IgD-negative memory B cell (primary cell): ENCODE measurements around the gene ZNF714. TPM values are rescaled to one million over a fixed set of nuclear protein-coding genes. Genes with fewer than 3 reads are reported as not detected.

Source experiments
- H3K27ac Mint-ChIP-seq, 3 donors: one replicate each; pipeline ENCODE4 v1.8.0; 2020 to 2022; ENCODE audit warnings: mild to moderate bottlenecking in 3 of 3, mixed read lengths in 3 of 3, moderate library complexity in 1 of 3
- H3K27me3 Mint-ChIP-seq: one replicate; pipeline ENCODE4 v1.8.0; 2021; ENCODE audit warnings: mixed read lengths
- H3K36me3 Mint-ChIP-seq: one replicate; pipeline ENCODE4 v1.8.0; 2020; ENCODE audit warnings: mild to moderate bottlenecking, mixed read lengths
- H3K4me1 Mint-ChIP-seq, 3 donors: one replicate each; pipeline ENCODE4 v1.8.0; 2020 to 2022; ENCODE audit warnings: mixed read lengths in 3 of 3, mild to moderate bottlenecking in 1 of 3
- H3K4me3 Mint-ChIP-seq, 4 donors: one replicate each; pipeline ENCODE4 v1.8.0; 2020 to 2022; ENCODE audit warnings: mild to moderate bottlenecking in 4 of 4, mixed read lengths in 4 of 4, moderate library complexity in 3 of 4
- H3K9me3 Mint-ChIP-seq, 3 donors: one replicate each; pipeline ENCODE4 v1.8.0; 2020 to 2021; ENCODE audit warnings: mixed read lengths in 3 of 3, mild to moderate bottlenecking in 1 of 3
- polyA plus RNA-seq: library from polyadenylated mRNA; unstranded; fragments of 300-500 nt; fragmentation: Illumina TruSeq; gene quantifications from one replicate; pipeline ENCODE4 v1.2.3, GENCODE V29; 2021

Gene ZNF714
- 10.2 TPM for polyA plus RNA-seq

DNA sequence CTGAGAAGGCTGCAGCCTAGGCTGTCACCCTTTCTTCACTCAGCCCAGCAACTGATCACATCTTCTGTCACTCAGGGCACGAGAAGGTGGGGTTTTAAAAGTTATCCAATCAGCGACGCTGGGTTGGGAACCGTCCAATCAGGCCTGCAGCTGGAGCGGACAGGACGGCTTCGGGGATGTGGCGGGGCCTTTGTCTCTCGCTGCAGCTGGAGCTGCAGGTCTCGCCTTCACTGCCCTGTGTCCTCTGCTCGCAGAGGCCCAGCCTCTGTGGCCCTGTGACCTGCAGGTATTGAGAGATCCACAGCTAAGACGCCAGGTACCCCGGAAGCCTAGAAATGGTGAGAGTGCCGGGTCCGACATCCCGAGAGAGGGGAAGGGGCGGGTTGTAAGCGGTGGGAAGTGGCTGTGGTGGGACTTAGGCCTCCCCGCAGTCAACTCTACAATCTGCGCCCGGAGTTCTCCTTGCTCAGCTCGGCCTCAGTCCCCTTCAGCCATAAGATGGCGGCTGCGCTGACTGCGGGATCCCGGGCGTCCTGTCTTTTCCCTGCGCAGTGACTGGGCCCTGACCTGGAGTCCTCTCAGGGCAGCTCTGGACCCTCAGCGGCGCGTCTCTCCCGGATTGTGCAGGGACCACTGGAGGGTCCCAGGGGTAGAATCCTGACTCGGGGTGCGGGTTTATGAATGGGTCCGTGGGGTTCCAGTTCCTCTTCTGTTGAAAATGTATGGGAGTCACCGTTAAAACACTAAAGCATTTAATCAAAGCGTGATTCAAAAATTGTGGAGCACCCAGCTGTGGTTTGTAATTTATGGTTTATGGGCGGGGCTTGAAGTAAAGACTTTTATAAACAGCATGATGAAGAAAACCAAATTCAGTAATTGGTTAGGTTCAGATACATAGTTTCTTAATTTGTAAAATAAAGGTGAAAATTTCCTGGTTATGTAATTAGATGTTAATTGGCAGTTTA, at the start of gene ZNF714:
ZNF714 (plus strand) TSS at position 193 of the 965 bp plus-strand sequence. CDS start 16,066 bp downstream, outside the sequence.
- H3K9me3 Mint-ChIP-seq = peaks cover 0 to 2% (median 0%) of the 10 kb centered on the region in 3 donors
- H3K27me3 Mint-ChIP-seq = no peaks in the 10 kb centered on the region
- peak within 1 kb of the TSS; percentile 98 to 100 (median 99) for H3K4me3 Mint-ChIP-seq
- peaks cover 4% of the 10 kb centered on the region for H3K36me3 Mint-ChIP-seq
- H3K27ac Mint-ChIP-seq = peak within 1 kb of the TSS; percentile 94 to 95 (median 94)
- H3K4me1 Mint-ChIP-seq = peaks cover 0 to 13% (median 6%) of the 10 kb centered on the region in 3 donors

DNA sequence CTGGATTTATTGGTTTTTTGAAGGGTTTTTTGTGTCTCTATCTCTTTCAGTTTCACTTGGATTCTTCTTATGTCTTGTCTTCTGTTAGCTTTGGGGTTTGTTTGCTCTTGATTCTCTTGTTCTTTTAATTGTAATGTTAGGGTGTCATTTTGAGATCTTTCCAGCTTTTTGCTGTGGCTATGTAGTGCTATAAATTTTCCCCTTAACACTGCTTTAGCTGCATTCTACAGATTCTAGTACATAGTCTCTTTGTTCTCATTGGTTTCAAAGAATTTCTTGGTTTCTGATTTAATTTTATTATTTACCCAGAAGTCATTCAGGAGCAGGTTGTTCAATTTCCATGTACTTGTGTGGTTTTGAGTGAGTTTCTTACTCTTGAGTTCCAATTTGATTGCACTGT, 37.0 kb upstream of the ZNF714 start:
- Mint-ChIP-seq H3K27me3 (no peaks in the 10 kb centered on the region), H3K36me3 (peaks cover 48% of the 10 kb centered on the region), H3K4me1 (peaks cover 7 to 20% (median 15%) of the 10 kb centered on the region in 3 donors), H3K4me3 (peak overlapping the region in 1 of 4 donors; percentile 41), H3K27ac (no peak overlapping the region), H3K9me3 (peaks cover 6 to 45% (median 33%) of the 10 kb centered on the region in 3 donors)

DNA sequence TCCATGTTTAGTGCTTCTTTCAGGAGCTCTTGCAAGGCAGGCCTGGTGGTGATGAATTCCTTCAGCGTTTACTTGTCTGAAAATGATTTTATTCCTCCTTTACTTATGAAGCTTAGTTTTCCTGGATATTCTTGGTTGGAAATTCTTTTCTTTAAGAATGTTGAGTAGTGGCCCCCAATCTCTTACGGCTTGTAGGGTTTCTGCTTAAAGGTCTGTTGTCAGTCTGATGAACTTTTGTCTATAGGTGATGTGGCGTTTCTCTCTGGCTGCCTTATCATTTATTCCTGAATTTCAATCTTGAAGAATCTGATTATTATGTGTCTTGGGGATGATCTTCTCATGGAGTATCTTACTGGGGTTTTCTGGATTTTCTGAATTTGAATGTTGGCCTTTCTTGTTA, 35.5 kb upstream of the ZNF714 start:
- Mint-ChIP-seq H3K36me3 (peaks cover 49% of the 10 kb centered on the region), H3K4me1 (peaks cover 7 to 20% (median 15%) of the 10 kb centered on the region in 3 donors), H3K27ac (peak overlapping the region in 1 of 3 donors; percentile 53), H3K9me3 (peaks cover 6 to 45% (median 35%) of the 10 kb centered on the region in 3 donors), H3K27me3 (no peaks in the 10 kb centered on the region), H3K4me3 (peak overlapping the region in 1 of 4 donors; percentile 61)

DNA sequence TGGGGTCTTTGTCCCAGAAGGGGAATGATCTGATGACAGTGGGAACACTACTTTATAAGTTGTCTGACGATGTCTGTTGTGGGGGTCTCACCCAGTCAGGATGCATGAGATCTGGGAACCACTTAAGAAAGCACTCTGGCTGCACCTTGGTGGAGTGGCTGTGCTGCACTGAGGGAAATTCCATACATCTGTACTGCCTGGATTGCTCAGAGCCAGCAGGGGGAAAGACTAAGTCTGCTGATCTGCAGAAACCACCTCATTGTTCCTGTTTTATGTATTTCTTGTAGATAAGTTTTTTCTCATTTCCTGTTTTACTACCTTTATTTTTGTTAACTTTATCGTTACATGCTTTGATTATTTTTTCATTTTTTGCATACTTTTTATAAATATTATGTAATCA, 34.3 kb upstream of the ZNF714 start:
- Mint-ChIP-seq H3K9me3 (peaks cover 11 to 52% (median 40%) of the 10 kb centered on the region in 3 donors), H3K4me1 (peaks cover 7 to 24% (median 15%) of the 10 kb centered on the region in 3 donors), H3K36me3 (peaks cover 55% of the 10 kb centered on the region), H3K27ac (peak overlapping the region in 1 of 3 donors; percentile 53), H3K27me3 (no peaks in the 10 kb centered on the region), H3K4me3 (peak overlapping the region in 1 of 4 donors; percentile 82)

DNA sequence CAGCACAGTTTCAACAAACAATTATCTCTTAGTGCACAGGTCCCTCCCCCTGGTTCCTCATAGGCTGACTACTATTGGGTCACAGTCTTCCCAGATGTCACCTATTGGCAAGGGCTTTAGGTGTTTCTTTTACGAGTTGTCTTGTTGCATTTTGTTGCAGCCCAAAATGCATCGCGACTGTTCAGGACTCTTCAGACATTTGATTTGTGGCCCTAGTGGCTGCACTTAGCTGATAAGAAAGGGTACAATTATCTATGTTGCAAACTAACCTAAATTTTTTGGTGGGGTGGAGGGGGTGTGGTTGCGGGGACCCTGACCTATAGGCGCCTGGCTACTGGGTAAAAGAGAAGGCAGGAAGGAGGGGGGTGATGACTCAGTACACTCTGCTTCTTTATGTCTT, 29.1 kb upstream of the ZNF714 start:
- Mint-ChIP-seq H3K9me3 (peaks cover 15 to 24% (median 22%) of the 10 kb centered on the region in 3 donors), H3K36me3 (peaks cover 41% of the 10 kb centered on the region), H3K4me1 (peaks cover 0 to 4% (median 0%) of the 10 kb centered on the region in 3 donors), H3K27me3 (no peaks in the 10 kb centered on the region), H3K27ac (no peak overlapping the region), H3K4me3 (peak overlapping the region in 1 of 4 donors; percentile 9)

DNA sequence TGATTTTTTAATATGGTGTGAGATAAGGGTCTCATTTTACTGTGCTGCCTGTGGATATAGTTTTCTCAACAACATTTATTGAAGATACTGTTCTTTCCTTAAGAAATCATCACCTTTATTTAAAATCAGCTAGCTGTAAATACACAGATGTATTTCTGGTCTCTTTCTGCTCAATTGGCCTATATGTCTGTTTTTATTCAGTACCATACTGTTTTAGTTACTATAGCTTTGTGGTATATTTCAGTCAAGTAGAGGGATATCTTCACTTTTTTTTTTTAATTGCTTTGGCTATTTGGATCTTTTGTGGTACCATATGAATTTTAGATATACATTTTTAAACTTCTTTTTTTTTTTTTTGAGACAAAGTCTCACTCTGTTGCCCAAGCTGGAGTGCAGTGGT, 16.7 kb upstream of the ZNF714 start:
- Mint-ChIP-seq H3K4me1 (no peaks in the 10 kb centered on the region), H3K27ac (no peak overlapping the region), H3K36me3 (peaks cover 8% of the 10 kb centered on the region), H3K9me3 (peaks cover 0 to 6% (median 3%) of the 10 kb centered on the region in 3 donors), H3K27me3 (no peaks in the 10 kb centered on the region), H3K4me3 (no peak overlapping the region)

DNA sequence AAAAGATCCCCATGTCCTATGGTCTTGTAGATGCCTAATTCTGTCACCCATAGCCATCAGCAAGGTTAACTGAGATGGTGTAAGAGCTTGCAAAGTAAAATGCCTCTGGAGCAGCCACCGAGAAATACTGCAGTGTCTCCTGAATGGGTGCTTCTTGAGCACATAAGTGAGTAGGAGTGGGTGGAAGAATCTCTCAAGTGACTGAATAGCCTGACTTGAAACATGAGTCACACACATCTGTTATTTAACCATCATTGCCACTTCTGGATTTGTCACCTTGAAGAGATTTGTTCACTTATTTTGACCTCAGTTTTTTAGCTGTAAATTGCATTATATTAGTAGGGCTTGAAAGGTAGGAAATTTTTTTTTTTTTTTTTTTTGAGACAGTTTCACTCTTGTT, 2.3 kb downstream of the ZNF714 start:
- no peak overlapping the region for H3K27ac Mint-ChIP-seq
- H3K36me3 Mint-ChIP-seq = peaks cover 4% of the 10 kb centered on the region
- H3K4me1 Mint-ChIP-seq = peaks cover 0 to 13% (median 6%) of the 10 kb centered on the region in 3 donors
- H3K27me3 Mint-ChIP-seq = no peaks in the 10 kb centered on the region
- peak overlapping the region in 1 of 4 donors; percentile 35 for H3K4me3 Mint-ChIP-seq
- peaks cover 0 to 2% (median 0%) of the 10 kb centered on the region in 3 donors for H3K9me3 Mint-ChIP-seq

DNA sequence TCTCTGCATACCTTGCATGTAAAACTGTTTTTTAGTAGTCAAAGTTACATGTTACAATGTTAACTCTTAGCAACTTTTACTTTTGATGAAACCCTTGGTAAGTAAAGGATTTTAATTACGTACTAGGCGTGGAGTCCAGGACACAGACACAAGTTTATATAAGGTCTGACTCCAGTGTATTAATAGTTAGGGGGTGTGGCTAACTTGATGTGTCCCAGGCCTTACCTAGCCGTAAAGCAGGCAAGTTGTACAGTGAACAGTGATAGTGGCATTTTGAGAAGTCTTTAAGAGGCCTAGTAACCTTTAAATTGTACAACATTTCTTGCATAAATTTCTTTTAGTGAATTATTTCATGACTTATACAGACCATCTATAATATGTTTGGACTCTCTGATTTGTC, 5.9 kb downstream of the ZNF714 start:
- no peak overlapping the region for H3K4me3 Mint-ChIP-seq
- H3K4me1 Mint-ChIP-seq = peaks cover 0 to 5% (median 3%) of the 10 kb centered on the region in 3 donors
- H3K27me3 Mint-ChIP-seq = no peaks in the 10 kb centered on the region
- no peak overlapping the region for H3K27ac Mint-ChIP-seq
- peaks cover 3% of the 10 kb centered on the region for H3K36me3 Mint-ChIP-seq
- no peaks in the 10 kb centered on the region for H3K9me3 Mint-ChIP-seq

DNA sequence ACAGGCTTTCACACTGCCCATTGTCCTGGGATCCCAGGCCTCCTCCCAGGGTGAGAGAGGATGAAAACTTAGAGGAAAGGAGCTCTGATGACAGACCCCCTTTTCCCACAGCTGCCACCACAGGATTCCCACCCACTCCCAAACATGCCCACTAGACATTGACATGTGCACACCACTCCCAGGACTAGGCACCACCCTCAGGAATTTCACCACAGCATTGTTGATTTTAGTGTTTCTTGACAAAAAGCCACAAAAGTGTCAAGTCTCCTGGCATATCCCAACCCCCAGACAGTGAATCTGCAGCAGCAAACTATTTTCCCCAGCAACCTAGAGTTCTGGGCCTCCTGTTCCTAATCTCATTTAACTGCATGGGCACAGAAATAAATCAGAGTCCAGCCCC, 10.1 kb downstream of the ZNF714 start:
- Mint-ChIP-seq H3K27me3 (no peaks in the 10 kb centered on the region), H3K4me1 (peaks cover 1 to 6% (median 2%) of the 10 kb centered on the region in 3 donors), H3K9me3 (no peaks in the 10 kb centered on the region), H3K36me3 (peaks cover 3% of the 10 kb centered on the region), H3K4me3 (no peak overlapping the region), H3K27ac (no peak overlapping the region)

DNA sequence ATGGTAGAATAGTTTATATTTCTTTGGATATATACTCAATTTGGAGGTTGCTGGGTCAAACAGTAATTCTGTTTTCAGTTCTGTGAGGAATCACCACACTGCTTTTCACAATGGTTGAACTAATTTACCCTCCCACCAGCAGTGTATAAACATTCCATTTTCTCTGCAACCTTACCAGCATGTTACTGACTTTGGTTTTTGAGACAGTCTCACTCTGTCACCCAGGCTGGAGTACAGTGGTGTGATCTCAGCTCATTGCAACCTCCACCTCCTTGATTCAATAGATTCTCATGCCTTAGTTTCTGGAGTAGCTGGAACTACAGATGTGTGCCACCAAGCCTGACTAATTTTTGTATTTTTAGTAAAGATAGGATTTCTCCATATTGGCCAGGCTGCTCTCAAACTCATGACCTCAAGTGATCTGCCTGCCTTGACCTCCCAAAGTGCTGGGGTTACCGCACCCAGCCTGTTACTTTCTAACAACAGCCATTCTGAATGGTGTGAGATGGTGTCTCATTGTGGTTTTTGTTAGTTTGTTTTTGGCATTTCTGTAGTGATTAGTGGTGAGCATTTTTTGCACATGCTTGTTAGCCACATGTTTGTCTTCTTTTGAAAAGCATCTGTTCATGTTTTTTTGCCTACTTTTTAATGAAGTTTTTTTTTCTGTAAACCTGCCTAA, 12.5 kb downstream of the ZNF714 start:
- Mint-ChIP-seq H3K4me3 (no peak overlapping the region), H3K9me3 (no peaks in the 10 kb centered on the region), H3K4me1 (peaks cover 1 to 6% (median 2%) of the 10 kb centered on the region in 3 donors), H3K27me3 (no peaks in the 10 kb centered on the region), H3K27ac (peak overlapping the region in 1 of 3 donors; percentile 27), H3K36me3 (peaks cover under 1% of the 10 kb centered on the region)

DNA sequence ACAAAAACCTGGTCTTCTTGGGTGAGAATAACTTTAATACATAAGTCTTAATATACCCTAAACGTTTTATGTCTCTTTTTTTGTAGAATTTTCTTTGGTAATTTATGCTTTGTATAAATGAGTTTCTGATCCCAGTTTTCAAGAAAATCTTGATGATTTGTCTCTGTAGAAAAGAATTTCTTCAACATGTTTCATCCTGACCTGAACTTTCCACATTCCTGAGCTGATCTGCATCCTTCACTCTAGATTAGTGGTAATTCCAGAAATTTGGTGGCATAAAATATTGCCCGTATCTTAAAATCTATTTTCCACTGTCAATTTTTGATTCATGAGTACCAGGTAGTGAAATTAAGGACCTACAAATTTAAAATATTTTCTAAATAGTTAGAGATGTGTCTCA, 16.3 kb downstream of the ZNF714 start:
- peaks cover 1 to 3% (median 2%) of the 10 kb centered on the region in 3 donors for H3K4me1 Mint-ChIP-seq
- H3K27ac Mint-ChIP-seq = no peak overlapping the region
- H3K4me3 Mint-ChIP-seq = no peak overlapping the region
- H3K36me3 Mint-ChIP-seq = peaks cover 1% of the 10 kb centered on the region
- no peaks in the 10 kb centered on the region for H3K9me3 Mint-ChIP-seq
- no peaks in the 10 kb centered on the region for H3K27me3 Mint-ChIP-seq

DNA sequence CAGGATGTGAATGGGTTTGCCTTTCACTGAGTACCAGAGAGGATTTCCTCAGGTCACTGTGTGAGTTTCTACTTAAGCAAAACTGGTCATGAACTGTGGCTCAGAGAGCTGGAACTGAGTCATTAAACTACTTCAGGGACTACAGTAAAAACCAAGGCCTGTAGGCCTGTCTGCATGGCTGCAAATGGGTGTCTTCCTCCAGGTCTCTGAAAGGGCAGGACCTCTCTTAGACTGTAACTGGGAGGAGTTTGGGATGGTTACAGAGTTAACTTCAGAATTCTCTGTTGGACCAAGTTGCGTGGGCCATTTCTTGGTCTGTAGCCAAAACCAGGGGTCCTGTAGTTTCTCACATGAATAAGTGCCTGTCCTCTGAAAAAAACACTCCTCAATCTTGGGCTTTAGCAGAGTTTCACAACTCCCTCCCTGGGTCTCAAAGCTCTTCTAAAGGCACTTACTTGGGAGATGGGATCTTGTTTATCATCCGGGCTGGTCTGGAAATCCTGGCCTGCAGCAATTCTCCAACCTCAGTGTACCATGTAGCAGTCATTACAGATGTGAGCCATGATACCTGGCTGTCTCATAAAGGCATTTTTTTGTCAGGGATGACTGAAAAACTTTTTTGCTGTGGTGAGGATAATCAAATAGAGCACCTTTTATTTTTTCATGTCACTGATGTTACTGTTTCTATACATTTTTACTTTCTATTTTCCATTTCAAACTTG, 19.7 kb downstream of the ZNF714 start:
- H3K36me3 Mint-ChIP-seq = peaks cover 8% of the 10 kb centered on the region
- no peak overlapping the region for H3K4me3 Mint-ChIP-seq
- H3K4me1 Mint-ChIP-seq = no peaks in the 10 kb centered on the region
- no peaks in the 10 kb centered on the region for H3K27me3 Mint-ChIP-seq
- no peak overlapping the region for H3K27ac Mint-ChIP-seq
- no peaks in the 10 kb centered on the region for H3K9me3 Mint-ChIP-seq

DNA sequence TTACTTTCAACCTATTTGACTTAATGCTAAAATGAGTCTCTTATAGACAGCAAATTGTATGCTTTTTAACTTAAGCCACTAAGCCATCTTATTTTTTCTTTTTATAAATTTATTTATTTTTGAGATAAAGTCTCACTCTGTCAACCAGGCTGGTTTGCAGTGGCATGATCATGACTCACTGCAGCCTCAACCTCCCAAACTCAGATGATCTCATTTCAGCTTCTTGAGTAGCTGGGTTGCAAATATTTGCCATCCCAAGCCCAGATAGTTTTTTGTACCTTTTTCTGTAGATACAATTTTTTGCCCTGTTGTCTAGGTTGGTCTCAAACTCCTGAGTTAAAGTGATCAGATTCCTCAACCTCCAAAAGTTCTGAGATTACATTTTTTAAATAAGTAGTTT, 27.1 kb downstream of the ZNF714 start:
- Mint-ChIP-seq H3K4me1 (peaks cover 0 to 2% (median 0%) of the 10 kb centered on the region in 3 donors), H3K27ac (no peak overlapping the region), H3K4me3 (no peak overlapping the region), H3K36me3 (peaks cover 32% of the 10 kb centered on the region), H3K27me3 (no peaks in the 10 kb centered on the region), H3K9me3 (peaks cover 4 to 18% (median 9%) of the 10 kb centered on the region in 3 donors)

DNA sequence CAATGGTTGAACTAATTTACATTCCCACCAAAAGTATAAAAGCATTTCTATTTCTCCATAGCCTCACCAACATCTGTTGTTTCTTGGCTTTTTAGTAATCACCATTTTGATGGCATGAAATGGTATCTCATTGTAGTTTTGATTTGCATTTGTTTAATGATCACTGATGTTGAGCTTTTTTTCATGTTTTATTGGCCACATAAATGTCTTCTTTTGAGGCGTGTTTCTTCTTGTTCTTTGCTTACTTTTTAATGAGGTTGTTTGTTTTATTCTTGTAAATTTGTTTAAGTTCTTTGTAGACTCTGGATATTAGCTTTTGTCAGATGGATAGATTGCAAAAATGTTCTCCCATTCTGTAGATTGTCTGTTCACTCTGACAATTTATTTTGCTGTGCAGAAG, 28.2 kb downstream of the ZNF714 start:
- peaks cover 35% of the 10 kb centered on the region for H3K36me3 Mint-ChIP-seq
- H3K9me3 Mint-ChIP-seq = peaks cover 6 to 20% (median 16%) of the 10 kb centered on the region in 3 donors
- H3K27ac Mint-ChIP-seq = peak overlapping the region in 1 of 3 donors; percentile 9
- H3K4me1 Mint-ChIP-seq = peaks cover 0 to 3% (median 0%) of the 10 kb centered on the region in 3 donors
- H3K4me3 Mint-ChIP-seq = peak overlapping the region in 1 of 4 donors; percentile 2
- H3K27me3 Mint-ChIP-seq = no peaks in the 10 kb centered on the region
